Suprapubic skin (tissue), 4 donors: ENCODE data around the gene TCF23.
A peak's percentile ranks its signal among the peaks of the same experiment; 100 is the strongest.

ENCODE experiments used
- CTCF ChIP-seq, 2 donors: fragments of 200-600 bp in 1 of 2; fragments of 450-650 bp in 1 of 2; sonication (generic) in 1 of 2; IDR thresholded peaks; one replicate each; pipeline ENCODE4 v1.5.1; 2016 to 2019; ENCODE audit warnings: antibody characterized with exemption in 2 of 2, mild to moderate bottlenecking in 1 of 2, moderate library complexity in 1 of 2
- EP300 ChIP-seq: sonication (generic); formaldehyde crosslinking; IDR thresholded peaks from one replicate; pipeline ENCODE4 v1.6.1; 2017; ENCODE audit warnings: antibody characterized with exemption
- POLR2A ChIP-seq, 2 donors: fragments of 450-650 bp; IDR thresholded peaks; one replicate each; pipeline ENCODE4 v1.6.1; 2017; ENCODE audit warnings: antibody characterized with exemption in 2 of 2, mild to moderate bottlenecking in 2 of 2, moderate library complexity in 2 of 2
- POLR2AphosphoS5 ChIP-seq, 3 donors: sonication (generic); formaldehyde crosslinking; IDR thresholded peaks; one replicate each; pipeline ENCODE4 v1.6.1; 2017; ENCODE audit warnings: antibody characterized with exemption in 3 of 3

- TF ChIP-seq CTCF (IDR thresholded peaks at IDR 0.05) (no peak), POLR2AphosphoS5 (IDR thresholded peaks at IDR 0.05) (peak in 1 of 3 donors; percentile 32), POLR2A (IDR thresholded peaks at IDR 0.05) (no peak), EP300 (no peak)
Measured at GRCh38 chr2:27184115-27184514, 35.3 kb downstream of the TCF23 start.
